ENCODE measurements around the gene LRRC73.
A peak's percentile ranks its signal among the peaks of the same experiment; 100 is the strongest.

LRRC73 gene

DNA sequence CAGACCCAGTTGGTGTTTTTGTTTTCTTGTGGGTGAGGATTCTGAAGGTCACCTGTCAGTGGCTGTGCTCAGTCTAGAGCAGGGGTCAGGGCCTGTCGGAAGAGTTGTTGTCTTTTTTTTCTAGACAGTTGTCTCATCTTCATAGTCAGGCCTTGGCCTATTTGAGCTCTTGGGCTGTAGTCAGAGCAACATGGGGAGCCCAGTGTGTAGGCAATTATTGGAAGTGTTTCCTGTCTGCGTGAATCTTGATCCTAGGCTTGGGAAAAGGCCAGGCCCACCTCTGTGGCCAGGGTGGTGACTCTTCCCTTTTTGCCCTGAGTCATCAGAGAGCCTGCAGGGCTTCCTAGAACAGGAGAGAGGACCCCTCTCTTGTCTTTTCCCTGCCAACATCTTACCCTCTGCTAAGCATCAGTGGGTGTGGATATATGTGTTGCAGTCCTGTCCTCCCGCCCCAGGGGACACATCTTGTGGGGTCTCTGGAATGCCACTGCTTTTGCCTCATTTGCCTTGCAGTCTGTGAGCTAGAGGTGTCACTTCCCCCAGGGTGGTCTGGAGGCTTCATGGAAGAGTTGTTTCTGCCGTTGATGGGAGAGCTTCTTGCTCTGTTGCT lies 21.4 kb downstream of the LRRC73 start:
- DNase-seq, result no peak
- Histone ChIP-seq H3K4me3 (ENCODE audit: low read depth, low read length) (no peak overlapping the region), H3K27me3 (replicated peaks) (no peaks in the 10 kb centered on the region), H3K27ac (no peak overlapping the region), H3K36me3 (replicated peaks) (no peaks in the 10 kb centered on the region)
- TF ChIP-seq, protein P1, sequence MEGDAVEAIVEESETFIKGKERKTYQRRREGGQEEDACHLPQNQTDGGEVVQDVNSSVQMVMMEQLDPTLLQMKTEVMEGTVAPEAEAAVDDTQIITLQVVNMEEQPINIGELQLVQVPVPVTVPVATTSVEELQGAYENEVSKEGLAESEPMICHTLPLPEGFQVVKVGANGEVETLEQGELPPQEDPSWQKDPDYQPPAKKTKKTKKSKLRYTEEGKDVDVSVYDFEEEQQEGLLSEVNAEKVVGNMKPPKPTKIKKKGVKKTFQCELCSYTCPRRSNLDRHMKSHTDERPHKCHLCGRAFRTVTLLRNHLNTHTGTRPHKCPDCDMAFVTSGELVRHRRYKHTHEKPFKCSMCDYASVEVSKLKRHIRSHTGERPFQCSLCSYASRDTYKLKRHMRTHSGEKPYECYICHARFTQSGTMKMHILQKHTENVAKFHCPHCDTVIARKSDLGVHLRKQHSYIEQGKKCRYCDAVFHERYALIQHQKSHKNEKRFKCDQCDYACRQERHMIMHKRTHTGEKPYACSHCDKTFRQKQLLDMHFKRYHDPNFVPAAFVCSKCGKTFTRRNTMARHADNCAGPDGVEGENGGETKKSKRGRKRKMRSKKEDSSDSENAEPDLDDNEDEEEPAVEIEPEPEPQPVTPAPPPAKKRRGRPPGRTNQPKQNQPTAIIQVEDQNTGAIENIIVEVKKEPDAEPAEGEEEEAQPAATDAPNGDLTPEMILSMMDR (IDR thresholded peaks at IDR 0.05; ENCODE audit: low read depth, low read length, missing control alignments), result no peak
- in situ Hi-C loops (cut with HindIII; ENCODE audit: low pct_ligation_motif_present, low sequenced_read_pairs), result no loop called here

DNA sequence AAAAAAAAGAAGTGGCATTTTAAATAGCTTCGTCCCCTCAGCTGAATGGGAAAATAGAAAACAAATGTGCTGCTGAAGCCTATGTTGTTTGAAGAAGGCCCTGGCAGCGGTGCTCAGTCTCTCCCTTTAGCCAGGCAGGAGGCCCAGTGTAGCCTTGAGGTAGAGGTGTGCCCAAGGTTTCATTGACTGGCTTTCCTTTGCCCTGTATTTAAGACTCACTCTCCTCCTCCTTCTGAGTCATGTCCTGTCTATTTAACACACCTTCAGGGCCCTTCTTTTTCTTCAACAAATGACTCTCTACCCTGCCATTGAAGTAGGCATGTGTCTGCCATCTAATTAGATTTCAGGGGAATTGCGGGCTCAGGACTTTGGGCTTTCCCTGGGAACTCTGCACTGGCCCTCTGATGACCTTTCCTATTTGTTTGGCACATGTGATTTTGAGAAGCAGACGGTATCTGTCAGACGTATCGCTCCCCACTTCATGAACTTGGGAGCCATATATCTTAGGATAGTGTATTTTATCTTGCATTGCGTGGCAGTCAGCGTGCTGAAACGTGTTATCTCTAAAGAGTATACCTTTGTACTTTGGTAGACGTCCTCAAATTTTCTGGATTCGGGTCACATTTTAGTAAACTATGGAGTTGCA lies 28.4 kb downstream of the LRRC73 start:
- H3K4me3 ChIP-seq (ENCODE audit: low read depth, low read length), result no peak overlapping the region
- no peaks in the 10 kb centered on the region for H3K36me3 ChIP-seq (replicated peaks)
- DNase-seq, result no peak
- H3K27me3 ChIP-seq (replicated peaks), result no peaks in the 10 kb centered on the region
- TF ChIP-seq, protein P1 (IDR thresholded peaks at IDR 0.05; ENCODE audit: low read depth, low read length, missing control alignments), result no peak
- no peak overlapping the region for H3K27ac ChIP-seq
- in situ Hi-C loops (cut with HindIII; ENCODE audit: low pct_ligation_motif_present, low sequenced_read_pairs), result no loop called here

DNA sequence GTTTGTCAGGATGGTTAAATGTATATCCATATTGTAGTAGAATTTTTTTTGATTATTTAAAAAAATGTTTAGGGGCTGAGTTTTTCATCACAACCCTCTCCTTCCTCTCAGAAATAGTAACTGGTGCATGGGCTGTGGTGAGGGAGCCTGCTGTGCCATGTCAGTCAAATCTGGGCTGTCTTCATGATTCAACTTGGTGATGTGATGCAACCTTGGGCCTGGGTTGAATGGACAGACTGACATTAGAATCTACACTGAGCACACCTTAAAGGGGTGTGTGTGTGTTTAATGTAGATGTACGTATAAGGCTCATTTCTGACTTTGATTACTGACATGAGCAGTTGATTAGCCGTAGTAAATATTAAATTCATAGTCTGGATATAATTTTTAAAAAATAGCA lies 29.1 kb downstream of the LRRC73 start:
- TF ChIP-seq, protein P1 (IDR thresholded peaks at IDR 0.05; ENCODE audit: low read depth, low read length, missing control alignments), result no peak
- Histone ChIP-seq H3K27ac (no peak overlapping the region), H3K36me3 (replicated peaks) (no peaks in the 10 kb centered on the region), H3K27me3 (replicated peaks) (no peaks in the 10 kb centered on the region), H3K4me3 (ENCODE audit: low read depth, low read length) (no peak overlapping the region)
- DNase-seq, result no peak
- in situ Hi-C loops (cut with HindIII; ENCODE audit: low pct_ligation_motif_present, low sequenced_read_pairs), result no loop called here

DNA sequence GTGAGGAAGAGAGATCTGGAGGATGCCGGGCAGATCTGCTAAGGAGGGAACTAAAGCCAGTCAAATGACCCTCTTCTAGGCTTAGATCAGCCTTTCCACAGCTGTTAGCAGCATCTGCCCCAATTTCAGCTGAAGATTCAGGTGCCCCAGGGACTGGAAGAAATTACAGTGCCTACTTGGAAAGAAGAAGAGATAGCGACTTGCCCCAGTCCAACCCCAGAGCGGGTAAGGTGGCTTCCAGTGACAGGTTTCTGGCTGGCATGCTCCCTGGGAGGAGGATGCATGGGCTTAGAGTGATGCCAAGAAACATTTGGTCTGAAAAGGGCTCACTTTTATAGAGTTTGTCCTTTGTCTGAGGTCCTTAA lies 32.2 kb downstream of the LRRC73 start:
- no peak for DNase-seq
- in situ Hi-C loops (cut with HindIII; ENCODE audit: low pct_ligation_motif_present, low sequenced_read_pairs), result no loop called here
- H3K4me3 ChIP-seq (ENCODE audit: low read depth, low read length), result peak overlapping the region; percentile 71
- no peaks in the 10 kb centered on the region for H3K36me3 ChIP-seq (replicated peaks)
- peak overlapping the region; percentile 83 for H3K27ac ChIP-seq
- no peaks in the 10 kb centered on the region for H3K27me3 ChIP-seq (replicated peaks)
- TF ChIP-seq, protein P1 (IDR thresholded peaks at IDR 0.05; ENCODE audit: low read depth, low read length, missing control alignments), result no peak

DNA sequence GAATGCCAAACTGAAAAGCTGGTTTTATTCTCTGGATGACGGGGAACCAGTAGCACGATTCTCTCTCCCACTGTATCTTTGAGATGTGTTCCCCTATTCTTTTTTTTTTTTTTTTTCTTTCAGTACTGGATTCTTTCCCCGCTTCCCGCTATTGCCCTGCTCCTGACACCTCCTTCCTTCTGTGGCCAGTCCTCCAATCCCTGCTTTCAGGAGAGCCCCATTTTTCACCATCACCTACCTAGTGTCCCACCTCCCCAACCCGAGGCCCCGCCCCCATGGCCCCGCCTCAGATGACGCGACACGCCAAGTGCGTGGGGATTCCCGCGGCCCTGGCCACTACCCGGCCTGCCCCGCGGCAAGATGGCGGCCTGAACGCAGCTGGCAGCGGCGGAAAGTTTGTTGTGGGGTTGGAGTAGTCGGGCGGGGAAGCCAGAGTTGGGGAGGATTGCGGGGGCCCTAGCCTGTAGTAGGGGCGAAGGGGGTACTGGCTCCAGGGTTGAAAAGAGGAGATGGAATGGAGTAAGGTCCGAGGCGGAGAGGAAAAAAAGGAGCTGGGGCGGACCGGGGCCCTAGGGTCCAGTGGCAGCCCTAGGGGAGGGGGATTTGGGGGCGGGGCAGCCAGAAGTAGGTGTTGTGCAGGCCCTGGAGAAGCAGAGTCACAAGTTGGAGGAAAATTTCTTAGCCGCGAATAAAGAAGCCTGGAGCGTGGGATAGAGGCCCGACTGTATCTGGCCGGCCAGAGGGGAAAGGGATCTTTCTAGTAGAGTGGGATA lies 32.7 kb downstream of the LRRC73 start, which contains the start of gene TJAP1:
Gene TJAP1, plus strand, starts transcription at position 336 of the 773 bp plus-strand sequence. CDS start 21,432 bp downstream, outside the sequence.
- Histone ChIP-seq H3K36me3 (replicated peaks) (no peaks in the 10 kb centered on the region), H3K27me3 (replicated peaks) (no peaks in the 10 kb centered on the region), H3K27ac (peak within 1 kb of the TSS; percentile 83), H3K4me3 (ENCODE audit: low read depth, low read length) (peak within 1 kb of the TSS; percentile 71)
- TF ChIP-seq, protein P1 (IDR thresholded peaks at IDR 0.05; ENCODE audit: low read depth, low read length, missing control alignments), result no peak
- DNase-seq, result peak; percentile 80
- in situ Hi-C loops (cut with HindIII; ENCODE audit: low pct_ligation_motif_present, low sequenced_read_pairs), result no loop called here

All from brain microvascular endothelial cell (primary cell).